ENCODE results near the gene RFTN2. TPM values are rescaled to one million over a fixed set of nuclear protein-coding genes. Genes with fewer than 3 reads are reported as not detected.

The RFTN2 gene
- total and polyA plus RNA-seq, 2 of the 13 experiments (the other 11 are each of a cell fraction or from before 2014, with no cell fraction given): not detected

DNA sequence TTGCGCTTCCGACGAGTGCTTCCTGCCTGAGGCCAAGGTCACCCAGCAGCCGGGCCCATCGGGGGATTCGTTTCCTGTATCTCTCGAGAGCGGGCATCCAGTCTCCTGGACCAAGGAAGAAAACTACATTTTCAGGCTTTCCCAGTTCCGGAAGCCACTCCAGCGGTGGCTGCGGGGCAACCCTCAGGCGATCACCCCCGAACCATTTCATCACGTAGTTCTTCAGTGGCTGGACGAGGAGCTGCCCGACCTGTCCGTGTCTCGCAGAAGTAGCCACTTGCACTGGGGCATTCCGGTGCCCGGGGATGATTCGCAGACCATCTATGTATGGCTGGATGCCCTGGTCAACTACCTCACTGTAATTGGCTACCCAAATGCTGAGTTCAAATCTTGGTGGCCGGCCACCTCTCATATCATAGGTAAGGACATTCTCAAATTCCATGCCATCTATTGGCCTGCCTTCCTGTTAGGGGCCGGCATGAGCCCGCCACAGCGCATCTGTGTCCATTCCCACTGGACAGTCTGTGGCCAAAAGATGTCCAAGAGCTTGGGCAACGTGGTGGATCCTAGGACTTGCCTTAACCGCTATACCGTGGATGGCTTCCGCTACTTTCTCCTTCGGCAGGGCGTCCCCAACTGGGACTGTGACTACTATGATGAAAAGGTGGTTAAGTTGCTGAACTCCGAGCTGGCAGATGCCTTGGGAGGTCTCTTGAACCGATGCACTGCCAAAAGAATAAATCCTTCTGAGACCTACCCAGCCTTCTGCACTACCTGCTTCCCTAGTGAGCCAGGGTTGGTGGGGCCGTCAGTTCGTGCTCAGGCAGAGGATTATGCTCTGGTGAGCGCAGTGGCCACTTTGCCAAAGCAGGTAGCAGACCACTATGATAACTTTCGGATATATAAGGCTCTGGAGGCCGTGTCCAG is 30.8 kb upstream of the RFTN2 start (continued):
- TF ChIP-seq, protein P1, sequence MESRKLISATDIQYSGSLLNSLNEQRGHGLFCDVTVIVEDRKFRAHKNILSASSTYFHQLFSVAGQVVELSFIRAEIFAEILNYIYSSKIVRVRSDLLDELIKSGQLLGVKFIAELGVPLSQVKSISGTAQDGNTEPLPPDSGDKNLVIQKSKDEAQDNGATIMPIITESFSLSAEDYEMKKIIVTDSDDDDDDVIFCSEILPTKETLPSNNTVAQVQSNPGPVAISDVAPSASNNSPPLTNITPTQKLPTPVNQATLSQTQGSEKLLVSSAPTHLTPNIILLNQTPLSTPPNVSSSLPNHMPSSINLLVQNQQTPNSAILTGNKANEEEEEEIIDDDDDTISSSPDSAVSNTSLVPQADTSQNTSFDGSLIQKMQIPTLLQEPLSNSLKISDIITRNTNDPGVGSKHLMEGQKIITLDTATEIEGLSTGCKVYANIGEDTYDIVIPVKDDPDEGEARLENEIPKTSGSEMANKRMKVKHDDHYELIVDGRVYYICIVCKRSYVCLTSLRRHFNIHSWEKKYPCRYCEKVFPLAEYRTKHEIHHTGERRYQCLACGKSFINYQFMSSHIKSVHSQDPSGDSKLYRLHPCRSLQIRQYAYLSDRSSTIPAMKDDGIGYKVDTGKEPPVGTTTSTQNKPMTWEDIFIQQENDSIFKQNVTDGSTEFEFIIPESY (CRISPR knock-in tag; IDR thresholded peaks at IDR 0.05): 0 out of 2 replicates have a peak, but pooled peaks have one; percentile 2
- TF ChIP-seq SMAD9 (CRISPR knock-in tag; IDR thresholded peaks at IDR 0.05): no peak
- no peak for TF ChIP-seq ZNF83 (CRISPR knock-in tag; IDR thresholded peaks at IDR 0.05; ENCODE audit: borderline replicate concordance)
- no peak for TF ChIP-seq MXD4 (CRISPR knock-in tag; IDR thresholded peaks at IDR 0.05)
- TF ChIP-seq, protein P2, sequence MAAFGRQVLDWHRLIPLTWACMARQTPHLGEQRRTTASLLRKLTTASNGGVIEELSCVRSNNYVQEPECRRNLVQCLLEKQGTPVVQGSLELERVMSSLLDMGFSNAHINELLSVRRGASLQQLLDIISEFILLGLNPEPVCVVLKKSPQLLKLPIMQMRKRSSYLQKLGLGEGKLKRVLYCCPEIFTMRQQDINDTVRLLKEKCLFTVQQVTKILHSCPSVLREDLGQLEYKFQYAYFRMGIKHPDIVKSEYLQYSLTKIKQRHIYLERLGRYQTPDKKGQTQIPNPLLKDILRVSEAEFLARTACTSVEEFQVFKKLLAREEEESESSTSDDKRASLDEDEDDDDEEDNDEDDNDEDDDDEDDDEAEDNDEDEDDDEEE (CRISPR knock-in tag; IDR thresholded peaks at IDR 0.05): no peak; the same call in none of the 2 replicates
- no peak for TF ChIP-seq MIER3 (CRISPR knock-in tag; IDR thresholded peaks at IDR 0.05; ENCODE audit: borderline replicate concordance)
- TF ChIP-seq, protein P3, sequence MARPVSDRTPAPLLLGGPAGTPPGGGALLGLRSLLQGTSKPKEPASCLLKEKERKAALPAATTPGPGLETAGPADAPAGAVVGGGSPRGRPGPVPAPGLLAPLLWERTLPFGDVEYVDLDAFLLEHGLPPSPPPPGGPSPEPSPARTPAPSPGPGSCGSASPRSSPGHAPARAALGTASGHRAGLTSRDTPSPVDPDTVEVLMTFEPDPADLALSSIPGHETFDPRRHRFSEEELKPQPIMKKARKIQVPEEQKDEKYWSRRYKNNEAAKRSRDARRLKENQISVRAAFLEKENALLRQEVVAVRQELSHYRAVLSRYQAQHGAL (CRISPR knock-in tag; IDR thresholded peaks at IDR 0.05; ENCODE audit: not compliant biosample characterization): no peak
- TF ChIP-seq, protein P4, sequence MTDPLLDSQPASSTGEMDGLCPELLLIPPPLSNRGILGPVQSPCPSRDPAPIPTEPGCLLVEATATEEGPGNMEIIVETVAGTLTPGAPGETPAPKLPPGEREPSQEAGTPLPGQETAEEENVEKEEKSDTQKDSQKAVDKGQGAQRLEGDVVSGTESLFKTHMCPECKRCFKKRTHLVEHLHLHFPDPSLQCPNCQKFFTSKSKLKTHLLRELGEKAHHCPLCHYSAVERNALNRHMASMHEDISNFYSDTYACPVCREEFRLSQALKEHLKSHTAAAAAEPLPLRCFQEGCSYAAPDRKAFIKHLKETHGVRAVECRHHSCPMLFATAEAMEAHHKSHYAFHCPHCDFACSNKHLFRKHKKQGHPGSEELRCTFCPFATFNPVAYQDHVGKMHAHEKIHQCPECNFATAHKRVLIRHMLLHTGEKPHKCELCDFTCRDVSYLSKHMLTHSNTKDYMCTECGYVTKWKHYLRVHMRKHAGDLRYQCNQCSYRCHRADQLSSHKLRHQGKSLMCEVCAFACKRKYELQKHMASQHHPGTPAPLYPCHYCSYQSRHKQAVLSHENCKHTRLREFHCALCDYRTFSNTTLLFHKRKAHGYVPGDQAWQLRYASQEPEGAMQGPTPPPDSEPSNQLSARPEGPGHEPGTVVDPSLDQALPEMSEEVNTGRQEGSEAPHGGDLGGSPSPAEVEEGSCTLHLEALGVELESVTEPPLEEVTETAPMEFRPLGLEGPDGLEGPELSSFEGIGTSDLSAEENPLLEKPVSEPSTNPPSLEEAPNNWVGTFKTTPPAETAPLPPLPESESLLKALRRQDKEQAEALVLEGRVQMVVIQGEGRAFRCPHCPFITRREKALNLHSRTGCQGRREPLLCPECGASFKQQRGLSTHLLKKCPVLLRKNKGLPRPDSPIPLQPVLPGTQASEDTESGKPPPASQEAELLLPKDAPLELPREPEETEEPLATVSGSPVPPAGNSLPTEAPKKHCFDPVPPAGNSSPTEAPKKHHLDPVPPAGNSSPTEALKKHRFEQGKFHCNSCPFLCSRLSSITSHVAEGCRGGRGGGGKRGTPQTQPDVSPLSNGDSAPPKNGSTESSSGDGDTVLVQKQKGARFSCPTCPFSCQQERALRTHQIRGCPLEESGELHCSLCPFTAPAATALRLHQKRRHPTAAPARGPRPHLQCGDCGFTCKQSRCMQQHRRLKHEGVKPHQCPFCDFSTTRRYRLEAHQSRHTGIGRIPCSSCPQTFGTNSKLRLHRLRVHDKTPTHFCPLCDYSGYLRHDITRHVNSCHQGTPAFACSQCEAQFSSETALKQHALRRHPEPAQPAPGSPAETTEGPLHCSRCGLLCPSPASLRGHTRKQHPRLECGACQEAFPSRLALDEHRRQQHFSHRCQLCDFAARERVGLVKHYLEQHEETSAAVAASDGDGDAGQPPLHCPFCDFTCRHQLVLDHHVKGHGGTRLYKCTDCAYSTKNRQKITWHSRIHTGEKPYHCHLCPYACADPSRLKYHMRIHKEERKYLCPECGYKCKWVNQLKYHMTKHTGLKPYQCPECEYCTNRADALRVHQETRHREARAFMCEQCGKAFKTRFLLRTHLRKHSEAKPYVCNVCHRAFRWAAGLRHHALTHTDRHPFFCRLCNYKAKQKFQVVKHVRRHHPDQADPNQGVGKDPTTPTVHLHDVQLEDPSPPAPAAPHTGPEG (CRISPR knock-in tag; IDR thresholded peaks at IDR 0.05): 0 out of 2 replicates have a peak, but pooled peaks have one; percentile 46
- TF ChIP-seq KDM4B (CRISPR knock-in tag; IDR thresholded peaks at IDR 0.05): no peak
- TF ChIP-seq ZNF432 (CRISPR knock-in tag; IDR thresholded peaks at IDR 0.05; ENCODE audit: borderline replicate concordance): no peak; the same call in 1 of the 2 replicates
- no peak for TF ChIP-seq MBD4 (IDR thresholded peaks at IDR 0.05; ENCODE audit: borderline replicate concordance, low read length)
- TF ChIP-seq ZNF629 (CRISPR knock-in tag; conservative IDR thresholded peaks at IDR 0.05): no peak
- TF ChIP-seq KDM5A (IDR thresholded peaks at IDR 0.05; ENCODE audit: borderline replicate concordance, low read length): 0 out of 2 replicates have a peak, but pooled peaks have one; percentile 4
- TF ChIP-seq ZNF737 (CRISPR knock-in tag; IDR thresholded peaks at IDR 0.05; ENCODE audit: borderline replicate concordance): no peak; the same call in 1 of the 2 replicates
- no peak for TF ChIP-seq NFKB2 (CRISPR knock-in tag; IDR thresholded peaks at IDR 0.05; ENCODE audit: borderline replicate concordance)
- no peak for TF ChIP-seq SRSF4 (IDR thresholded peaks at IDR 0.05; ENCODE audit: low read depth, low read length, poor library complexity, severe bottlenecking)

Data from HepG2 (cell line).